Hematopoietic multipotent progenitor cell treated with erythropoietin and hydrocortisone succinate and interleukin-3 and kit ligand, for 4 days (in vitro differentiated cells): ENCODE data around the gene STRADB.
"Not testable (repeated sequence)": the region's sequence is repeated elsewhere in the genome, so short reads cannot be mapped to it uniquely, and the experiment has no call there.

ENCODE experiments used
- DNase-seq: peaks from one replicate; pipeline ENCODE4 v3.0.0-alpha.2; 2015

STRADB gene

DNA sequence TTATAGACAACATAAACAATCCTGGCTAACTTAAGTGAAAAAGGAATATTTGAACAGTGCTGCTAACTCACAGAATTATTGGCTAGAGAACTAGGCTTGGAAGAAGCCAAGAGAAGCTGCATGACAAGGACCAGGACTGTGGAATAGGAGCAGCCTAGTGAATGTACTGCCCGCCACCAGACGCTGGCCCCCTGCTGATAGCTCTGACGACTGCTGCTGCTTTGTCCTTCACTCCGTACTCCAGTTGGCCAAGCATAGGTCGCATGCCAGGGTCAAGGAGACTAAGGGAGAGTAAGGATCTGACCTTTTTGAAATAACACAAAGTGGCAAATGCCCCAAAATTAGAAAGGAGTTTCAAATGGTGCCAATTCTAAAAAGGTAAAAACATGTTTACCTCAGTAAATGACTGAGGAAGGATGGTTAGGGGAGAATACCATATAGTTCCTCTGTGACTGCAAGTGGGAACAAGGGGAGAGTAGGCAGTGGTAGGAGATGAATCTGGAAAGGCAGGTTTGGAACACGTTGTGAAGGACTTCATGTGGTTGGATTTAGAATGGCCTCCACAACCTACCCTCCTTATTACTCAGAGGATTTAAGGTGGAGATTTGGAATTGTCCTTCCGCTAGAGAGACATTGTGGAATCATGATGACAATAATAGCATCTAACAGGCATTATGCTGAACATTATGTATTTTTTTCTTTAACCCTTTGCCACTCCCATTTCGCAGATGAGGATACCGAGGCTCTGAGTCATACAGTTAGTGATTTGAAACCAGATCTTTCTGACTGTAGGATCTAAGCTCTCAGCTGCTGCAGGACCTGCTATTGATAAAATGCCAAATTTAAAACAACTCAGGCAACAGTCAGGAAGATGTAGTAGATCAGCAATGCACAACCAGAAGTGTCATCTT is 19.5 kb downstream of the STRADB start:
- no peak for DNase-seq

DNA sequence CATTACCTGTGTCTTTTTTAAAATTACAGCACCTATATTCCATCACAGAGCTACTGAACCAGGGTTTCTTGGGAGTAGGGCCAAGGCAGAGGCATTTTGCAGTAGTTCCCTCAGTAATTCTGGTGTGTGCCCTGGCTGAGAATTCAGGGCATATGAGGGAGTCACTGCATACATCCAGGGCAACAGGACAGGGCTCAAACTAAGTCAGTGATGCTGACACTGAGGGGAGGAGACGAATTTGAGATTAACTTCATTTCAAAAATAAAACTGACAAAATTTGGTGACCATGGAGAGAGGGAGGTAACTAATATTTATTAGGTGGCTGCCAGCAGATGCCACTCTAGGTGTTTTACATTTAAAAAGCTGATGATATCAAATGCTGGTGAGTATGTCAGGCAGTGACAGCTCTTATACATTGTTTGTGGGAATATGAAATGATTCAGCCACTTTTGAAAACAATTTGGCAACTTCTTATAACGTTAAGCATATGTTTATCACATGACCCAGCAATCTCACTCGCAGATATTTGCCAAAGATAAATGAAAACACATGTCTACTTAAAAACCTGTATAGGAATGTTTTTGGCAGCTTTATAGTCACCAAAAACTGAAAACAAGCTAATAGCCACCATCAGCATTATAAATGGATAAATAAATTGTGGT is 20.3 kb downstream of the STRADB start:
- no peak for DNase-seq

DNA sequence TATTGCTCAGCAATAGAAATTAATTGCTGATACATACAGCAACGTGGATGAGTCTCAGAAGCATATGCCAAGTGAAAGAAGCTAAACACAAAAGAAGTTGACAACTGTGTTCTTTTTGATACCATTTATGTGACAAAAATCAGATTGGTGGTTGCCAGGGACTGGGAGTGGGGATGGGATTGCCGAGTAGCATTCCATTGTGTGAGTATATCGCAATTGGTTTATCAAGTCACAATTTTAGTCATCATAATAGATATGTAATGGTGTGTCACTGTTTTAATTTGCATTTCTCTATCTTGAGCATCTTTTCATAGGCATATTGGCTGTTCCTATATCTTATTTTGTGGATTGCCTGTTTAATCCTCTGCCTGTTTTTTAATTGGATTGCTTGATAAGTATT is 20.9 kb downstream of the STRADB start:
- DNase-seq, result no peak

DNA sequence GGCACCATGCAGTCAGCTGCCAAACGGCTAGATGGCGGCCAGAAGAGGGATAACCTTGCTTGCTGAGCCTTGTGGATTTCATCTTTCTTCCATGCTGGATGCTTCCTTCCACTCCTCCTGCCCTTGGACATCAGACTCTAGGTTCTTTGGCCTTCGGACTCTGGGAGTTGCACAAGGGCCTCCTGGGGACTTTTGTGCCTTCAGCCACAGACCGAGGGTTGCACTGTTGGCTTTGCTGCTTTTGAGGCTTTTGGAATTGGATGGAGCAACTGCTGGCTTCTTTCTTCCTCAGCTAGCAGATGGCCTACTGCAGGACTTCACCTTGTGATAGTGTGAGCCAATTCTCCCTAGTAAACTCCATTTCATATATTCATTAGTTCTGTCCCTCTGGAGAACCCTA is 31.0 kb downstream of the STRADB start:
- DNase-seq, result no peak

GRCh38 chr2:201483342-201483741 is 31.8 kb downstream of the STRADB start:
- DNase-seq, result no peak

DNA sequence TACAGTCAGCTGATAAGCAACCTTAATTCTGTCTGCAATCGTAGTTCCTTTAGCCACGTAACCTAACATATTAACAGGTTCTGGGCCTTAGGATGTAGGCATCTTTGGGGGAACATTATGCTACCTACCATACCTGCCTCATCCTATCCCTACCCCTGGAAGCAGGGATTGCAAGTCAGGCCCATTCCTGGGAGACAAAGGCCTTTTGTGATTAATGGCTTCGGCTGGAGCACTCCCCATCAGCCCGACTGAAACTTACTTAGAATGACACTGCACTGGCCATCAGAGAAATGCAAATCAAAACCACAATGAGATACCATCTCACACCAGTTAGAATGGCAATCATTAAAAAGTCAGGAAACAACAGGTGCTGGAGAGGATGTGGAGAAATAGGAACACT is 32.2 kb downstream of the STRADB start:
- not testable (repeated sequence) for DNase-seq

GRCh38 chr2:201484805-201485204 is 33.3 kb downstream of the STRADB start:
- DNase-seq, result no peak

DNA sequence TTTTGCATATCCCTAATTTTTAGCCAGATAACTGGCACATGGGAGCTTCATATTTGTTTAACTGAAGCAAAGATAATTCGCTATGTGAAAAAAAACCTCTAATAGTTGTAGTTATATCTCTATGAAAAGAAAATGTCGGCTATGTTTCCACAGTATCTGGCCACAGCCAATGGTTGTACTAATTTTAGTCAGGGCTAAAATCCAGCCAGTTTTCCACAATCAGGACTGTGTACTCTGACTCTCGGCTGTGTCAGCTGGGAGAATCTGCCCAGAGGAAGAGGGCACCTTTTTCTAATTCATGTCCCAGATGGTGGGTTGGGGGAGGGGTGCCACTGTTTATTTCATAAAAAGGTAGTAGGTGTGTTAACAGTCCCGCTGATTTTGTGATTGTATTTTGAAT is 38.8 kb downstream of the STRADB start:
- no peak for DNase-seq

DNA sequence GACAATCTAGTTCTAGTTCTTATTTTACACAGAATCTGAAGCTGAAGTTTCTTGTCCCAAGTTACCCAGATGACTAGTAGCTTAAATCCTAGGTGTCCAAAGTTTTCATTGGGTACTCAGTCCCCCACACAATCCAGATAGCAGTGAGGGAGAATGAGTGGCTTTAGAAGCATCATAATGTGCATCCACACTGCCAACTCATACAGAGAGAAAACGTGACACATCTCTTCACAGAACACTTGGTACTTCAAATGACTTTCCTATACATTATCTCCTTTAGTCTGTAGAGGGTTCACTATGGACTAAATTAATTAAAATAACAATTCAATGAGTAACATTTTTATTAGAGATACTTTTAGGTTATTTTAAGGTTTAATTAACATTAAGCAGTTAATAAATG is 45.2 kb downstream of the STRADB start:
- DNase-seq, result no peak

GRCh38 chr2:201500534-201500933 is 49.0 kb downstream of the STRADB start:
- no peak for DNase-seq

DNA sequence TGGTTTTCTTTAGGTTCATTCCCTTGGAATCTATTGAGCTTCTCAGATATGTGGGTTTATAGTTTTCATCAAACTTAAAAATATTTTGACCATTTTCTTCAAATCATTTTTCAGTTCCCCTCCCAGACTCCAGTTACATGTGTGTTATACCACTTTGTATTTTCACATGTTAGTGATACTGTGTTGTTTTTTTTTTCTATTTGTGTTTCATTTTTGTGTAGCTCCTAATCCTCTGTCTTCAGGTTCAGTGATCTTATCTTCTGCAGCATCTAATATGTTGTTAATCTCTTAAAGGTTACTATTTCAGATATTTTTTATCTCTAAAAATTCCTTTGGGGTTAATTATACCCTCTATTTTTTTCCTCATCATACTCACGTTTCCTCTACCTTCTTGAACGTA is 51.2 kb downstream of the STRADB start:
- no peak for DNase-seq

DNA sequence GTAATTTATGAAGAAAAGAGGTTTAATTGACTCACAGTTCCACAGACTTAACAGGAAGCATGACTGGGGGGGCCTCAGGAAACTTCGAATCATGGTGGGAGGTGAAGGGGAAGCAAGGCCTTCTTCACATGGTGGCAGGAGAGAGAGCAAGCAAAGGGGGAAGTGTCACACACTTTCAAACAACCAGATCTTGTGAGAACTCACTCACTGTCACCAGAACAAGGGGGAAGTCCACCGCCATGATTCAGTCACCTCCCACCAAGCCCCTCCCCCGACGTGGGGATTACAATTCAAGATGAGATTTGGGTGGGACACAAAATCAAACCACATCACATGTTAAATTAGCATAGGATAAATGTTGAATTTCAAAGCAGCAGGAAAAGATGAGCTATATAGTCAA is 56.2 kb downstream of the STRADB start:
- no peak for DNase-seq

- DNase-seq, result no peak
Measured at GRCh38 chr2:201513271-201513670, 61.7 kb downstream of the STRADB start.

DNA sequence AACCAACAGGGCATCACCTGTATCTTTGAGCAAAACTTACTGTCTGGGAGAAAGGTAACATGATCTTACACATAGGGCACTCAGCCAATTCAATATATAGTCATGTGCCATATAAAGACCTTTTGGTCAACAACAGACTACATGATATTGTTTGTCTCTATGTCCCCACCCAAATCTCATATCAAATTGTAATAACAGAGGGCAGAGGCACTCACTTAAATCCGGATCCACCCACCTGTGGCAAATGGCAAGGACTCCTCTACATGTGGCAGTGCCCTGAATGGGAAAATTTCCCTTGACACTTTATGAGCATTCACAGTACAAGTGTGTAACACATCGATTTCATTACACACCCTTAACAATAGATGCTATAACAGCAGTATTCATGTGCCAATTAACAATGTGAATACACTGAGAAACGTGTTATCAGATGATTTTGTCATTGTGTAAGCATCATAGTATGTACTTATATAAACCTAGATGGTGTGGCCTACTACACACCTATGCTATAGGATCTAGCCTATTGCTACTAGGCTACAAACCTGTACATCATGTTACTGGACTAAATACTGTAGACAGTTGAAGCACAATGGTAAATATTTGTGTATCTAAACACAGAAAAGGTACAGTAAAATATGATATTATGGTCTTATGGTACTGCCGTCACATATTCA is 64.2 kb downstream of the STRADB start:
- DNase-seq, result no peak

DNA sequence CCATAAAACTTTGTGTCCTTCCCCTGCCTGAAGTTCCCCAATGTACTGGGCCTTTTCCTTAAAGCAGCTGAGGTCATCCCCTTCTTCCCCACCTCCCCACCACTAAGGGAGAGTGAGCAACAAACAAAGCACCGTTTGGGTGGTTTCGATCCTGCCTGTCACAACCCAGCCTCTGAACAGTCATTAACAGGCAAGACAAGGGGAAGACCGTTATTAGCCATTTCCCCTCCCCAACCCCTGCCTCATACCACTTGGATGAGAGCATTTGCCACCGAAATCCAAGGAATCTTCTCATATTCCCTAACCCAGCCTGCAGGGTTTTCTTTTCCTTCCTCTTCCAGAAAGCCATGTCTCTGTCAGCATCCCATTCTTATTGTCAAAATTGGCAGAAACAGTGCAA is 65.6 kb downstream of the STRADB start:
- no peak for DNase-seq

- no peak for DNase-seq
Measured at GRCh38 chr2:201520201-201520600, 68.7 kb downstream of the STRADB start.

DNA sequence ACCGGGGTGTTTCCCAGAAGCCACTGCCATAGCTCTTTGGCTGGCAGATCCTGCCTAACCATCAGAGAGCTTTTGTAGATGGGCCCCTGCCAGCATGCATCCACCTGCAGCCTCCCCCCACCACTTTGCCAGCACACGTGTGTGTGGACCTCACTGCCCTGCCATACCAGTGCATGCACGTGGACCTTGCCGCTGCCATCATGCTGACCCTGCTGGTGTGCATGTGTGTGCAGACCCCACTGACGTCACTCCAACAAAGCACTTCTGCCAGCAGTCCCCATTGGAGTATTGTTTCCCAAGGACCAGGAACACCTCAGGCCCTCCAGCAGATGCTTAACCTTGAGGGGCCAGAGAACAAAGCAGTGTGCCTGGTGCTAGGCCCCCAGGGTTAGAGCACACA is 71.4 kb downstream of the STRADB start:
- no peak for DNase-seq

GRCh38 chr2:201523506-201523905 is 72.0 kb downstream of the STRADB start:
- DNase-seq, result no peak
